Kidney (tissue), 14 donors: ENCODE data around the gene AMH. TPM values are rescaled to one million over a fixed set of nuclear protein-coding genes. Genes with fewer than 3 reads are reported as not detected.

ENCODE experiments used
- DNase-seq, 5 donors: peaks; one replicate each; pipeline ENCODE4 v3.0.0-alpha.2; 2013 to 2020
- FAIRE-seq: peaks from 2 replicates; lab custom pipeline; 2012; peaks lifted over from hg19 to GRCh38; lab: Jason Lieb, UNC
- H3K27ac ChIP-seq, 2 donors: one replicate each; pipeline ENCODE4 v1.7.0; 2013; ENCODE audit warnings: low read depth in 2 of 2, low read length in 2 of 2, inconsistent platforms in 1 of 2
- H3K27me3 ChIP-seq: one replicate; pipeline ENCODE4 v1.7.1; 2013; ENCODE audit warnings: low read length, inconsistent platforms; ENCODE audit not compliant: control insufficient read depth, insufficient read depth
- H3K36me3 ChIP-seq, 3 donors: one replicate each; pipeline versions ENCODE4 v1.7.0 to v1.7.1; 2013; ENCODE audit warnings: low read length in 3 of 3, control low read depth in 1 of 3, inconsistent platforms in 1 of 3; ENCODE audit not compliant: insufficient read depth in 3 of 3, control insufficient read depth in 2 of 3
- H3K4me1 ChIP-seq, 3 donors: one replicate each; pipeline versions ENCODE4 v1.7.0 to v1.7.1; 2013; ENCODE audit warnings: low read length in 3 of 3, inconsistent platforms in 1 of 3, low read depth in 1 of 3; ENCODE audit not compliant: control insufficient read depth in 2 of 3, insufficient read depth in 2 of 3
- H3K4me3 ChIP-seq, 3 donors: one replicate each; pipeline versions ENCODE4 v1.7.0 to v1.8.1; 2013; ENCODE audit warnings: low read length in 3 of 3, control low read depth in 1 of 3, inconsistent platforms in 1 of 3
- H3K9ac ChIP-seq, 3 donors: one replicate each; pipeline versions ENCODE4 v1.7.0 to v1.7.1; 2013; ENCODE audit warnings: low read length in 3 of 3, control low read depth in 1 of 3, inconsistent platforms in 1 of 3
- H3K9me3 ChIP-seq, 3 donors: one replicate each; pipeline versions ENCODE4 v1.7.0 to v1.7.1; 2013; ENCODE audit warnings: low read length in 3 of 3, control low read depth in 1 of 3, inconsistent platforms in 1 of 3; ENCODE audit not compliant: control insufficient read depth in 2 of 3, insufficient read depth in 1 of 3
- intact Hi-C: fragments of 100-400 bp; cut with DNase I; formaldehyde crosslinking; loops from one replicate; pipeline ENCODE4 v1.11.1; 2022
- polyA plus RNA-seq: library from polyadenylated mRNA; stranded (reverse); fragments of 350-450 nt; fragmentation: Illumina TruSeq; extraction: RNeasy Lipid Tissue Mini Kit (QIAGEN cat#74804); gene quantifications from one replicate; pipeline ENCODE4 v1.2.3, GENCODE V29; 2014; ENCODE audit warnings: low read depth, low replicate concordance; ENCODE audit not compliant: insufficient read depth
- total RNA-seq: library from RNA; stranded (reverse); fragmentation: NEBNext Ultra II Directional; extraction: Animal tissue kit (Norgen Biotek cat#: 25700); gene quantifications from one replicate; pipeline ENCODE4 v1.2.1, GENCODE V29; 2021
- TF ChIP-seq, protein P1 (sequence below): IDR thresholded peaks from 3 replicates; pipeline ENCODE4 v1.5.1; 2012; ENCODE audit warnings: mild to moderate bottlenecking, moderate library complexity, borderline replicate concordance; ENCODE audit not compliant: insufficient read depth; ENCODE audit errors: extremely low read depth
- donor health status: control.
- donor health status: control.
- donor health status: control.
- donor health status: control.
- donor health status: control.
- donor health status: DM: yes; HTN: yes; CAD: no.
- donor health status: Normal renal cell carcinoma (clear cell type).

The AMH gene
- total and polyA plus RNA-seq, 2 donors from 2014 or later = 0.60 to 1.0 TPM

DNA sequence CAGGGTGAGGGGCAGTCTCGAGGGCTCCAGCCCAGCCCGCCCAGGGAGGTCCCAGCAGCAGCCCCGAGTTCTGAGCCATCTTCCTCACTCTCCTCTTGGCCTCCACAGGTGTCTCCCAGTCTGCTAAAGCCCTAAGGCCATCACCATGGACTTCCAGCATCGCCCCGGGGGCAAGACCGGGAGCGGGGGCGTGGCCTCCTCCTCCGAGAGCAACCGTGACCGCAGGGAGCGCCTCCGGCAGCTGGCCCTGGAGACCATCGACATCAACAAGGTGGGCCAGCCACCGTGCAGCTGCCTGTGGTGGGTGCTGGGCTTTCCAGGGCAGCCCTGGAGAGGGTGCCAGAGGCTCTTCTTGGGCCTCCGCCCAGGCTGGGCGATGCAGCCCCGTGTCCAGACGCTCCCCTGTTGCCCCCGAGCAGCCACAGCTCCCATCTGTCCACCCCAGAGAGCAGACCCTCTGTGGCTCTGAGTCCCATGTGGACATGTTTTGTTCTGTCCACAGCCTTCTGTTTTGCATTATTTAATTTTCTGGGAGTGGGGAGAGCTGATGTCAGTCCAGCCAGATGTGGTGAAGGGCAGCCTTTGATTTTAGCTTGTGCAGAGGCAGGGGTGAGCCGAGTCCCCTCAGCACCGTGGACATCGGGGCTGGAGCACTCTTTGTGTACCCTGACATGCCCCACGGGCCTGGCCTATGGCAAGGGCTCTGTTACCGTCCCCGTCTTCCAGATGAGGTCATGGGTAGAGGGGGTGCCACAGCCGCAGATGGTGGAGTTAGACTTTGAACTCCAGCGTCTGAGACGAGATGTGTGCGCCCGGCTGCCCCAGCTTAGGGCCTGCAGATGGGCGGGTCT lies 5.6 kb upstream of the AMH start:
- peaks cover 0 to 40% (median 10%) of the 10 kb centered on the region in 3 donors for H3K36me3 ChIP-seq
- H3K9ac ChIP-seq = no peak overlapping the region
- no peaks in the 10 kb centered on the region for H3K9me3 ChIP-seq
- no peak for FAIRE-seq
- peak in 2 of 5 donors; percentile 58 to 68 for DNase-seq
- TF ChIP-seq, protein P1, sequence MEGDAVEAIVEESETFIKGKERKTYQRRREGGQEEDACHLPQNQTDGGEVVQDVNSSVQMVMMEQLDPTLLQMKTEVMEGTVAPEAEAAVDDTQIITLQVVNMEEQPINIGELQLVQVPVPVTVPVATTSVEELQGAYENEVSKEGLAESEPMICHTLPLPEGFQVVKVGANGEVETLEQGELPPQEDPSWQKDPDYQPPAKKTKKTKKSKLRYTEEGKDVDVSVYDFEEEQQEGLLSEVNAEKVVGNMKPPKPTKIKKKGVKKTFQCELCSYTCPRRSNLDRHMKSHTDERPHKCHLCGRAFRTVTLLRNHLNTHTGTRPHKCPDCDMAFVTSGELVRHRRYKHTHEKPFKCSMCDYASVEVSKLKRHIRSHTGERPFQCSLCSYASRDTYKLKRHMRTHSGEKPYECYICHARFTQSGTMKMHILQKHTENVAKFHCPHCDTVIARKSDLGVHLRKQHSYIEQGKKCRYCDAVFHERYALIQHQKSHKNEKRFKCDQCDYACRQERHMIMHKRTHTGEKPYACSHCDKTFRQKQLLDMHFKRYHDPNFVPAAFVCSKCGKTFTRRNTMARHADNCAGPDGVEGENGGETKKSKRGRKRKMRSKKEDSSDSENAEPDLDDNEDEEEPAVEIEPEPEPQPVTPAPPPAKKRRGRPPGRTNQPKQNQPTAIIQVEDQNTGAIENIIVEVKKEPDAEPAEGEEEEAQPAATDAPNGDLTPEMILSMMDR = no peak
- intact Hi-C loops = no loop called here
- peaks cover 0 to 32% (median 28%) of the 10 kb centered on the region in 3 donors for H3K4me1 ChIP-seq
- H3K27me3 ChIP-seq = no peaks in the 10 kb centered on the region
- no peak overlapping the region for H3K4me3 ChIP-seq
- H3K27ac ChIP-seq = peak overlapping the region; percentile 15 to 43

DNA sequence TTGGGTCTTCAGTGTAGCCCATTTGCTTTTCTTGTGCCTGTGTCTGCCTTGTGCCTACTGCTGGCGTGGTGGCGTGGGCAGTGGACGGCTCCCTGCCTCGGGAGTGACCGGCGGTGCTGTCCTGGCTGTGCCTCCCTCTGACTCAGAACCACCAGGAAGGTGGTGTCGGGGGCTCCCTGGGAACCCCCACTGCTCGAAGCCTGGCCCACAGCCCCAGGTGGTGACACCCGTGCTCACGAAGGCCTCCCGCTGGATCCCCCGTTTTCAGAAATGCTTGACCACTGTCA lies 5.1 kb upstream of the AMH start:
- H3K9ac ChIP-seq = peak overlapping the region in 1 of 3 donors; percentile 26
- TF ChIP-seq, protein P1 = no peak
- intact Hi-C loops = no loop called here
- peaks cover 0 to 40% (median 10%) of the 10 kb centered on the region in 3 donors for H3K36me3 ChIP-seq
- H3K4me3 ChIP-seq = no peak overlapping the region
- FAIRE-seq (no peak), DNase-seq (peak in 1 of 5 donors; percentile 65)
- no peak overlapping the region for H3K27ac ChIP-seq
- H3K27me3 ChIP-seq = no peaks in the 10 kb centered on the region
- H3K9me3 ChIP-seq = no peaks in the 10 kb centered on the region
- peaks cover 0 to 28% (median 28%) of the 10 kb centered on the region in 3 donors for H3K4me1 ChIP-seq

DNA sequence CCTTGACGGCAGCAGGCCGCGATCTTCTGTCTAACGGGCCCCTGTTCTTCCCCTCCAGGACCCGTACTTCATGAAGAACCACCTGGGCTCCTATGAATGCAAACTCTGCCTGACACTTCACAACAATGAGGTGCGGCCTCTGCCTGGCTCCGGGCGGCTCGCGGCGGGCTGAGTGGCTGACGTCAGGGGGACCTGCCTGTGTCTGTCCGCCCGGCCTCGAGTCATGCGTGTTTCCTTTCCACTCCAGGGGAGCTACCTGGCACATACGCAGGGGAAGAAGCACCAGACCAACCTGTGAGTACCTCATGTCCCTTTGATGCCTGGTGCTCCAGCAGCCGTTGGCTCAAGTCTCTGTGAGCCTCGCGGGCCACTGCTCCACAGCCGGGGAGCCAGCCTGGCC lies 4.6 kb upstream of the AMH start:
- peak in 1 of 5 donors; percentile 54 for DNase-seq
- Histone ChIP-seq H3K4me3 (no peak overlapping the region), H3K27me3 (no peaks in the 10 kb centered on the region), H3K9me3 (no peaks in the 10 kb centered on the region), H3K36me3 (peaks cover 0 to 40% (median 10%) of the 10 kb centered on the region in 3 donors), H3K4me1 (peaks cover 0 to 28% (median 26%) of the 10 kb centered on the region in 3 donors), H3K9ac (peak overlapping the region in 1 of 3 donors; percentile 26), H3K27ac (no peak overlapping the region)
- TF ChIP-seq, protein P1 = no peak
- no peak for FAIRE-seq
- intact Hi-C loops = no loop called here
